Measurements from ENCODE around the gene TBC1D24. TPM values are rescaled to one million over a fixed set of nuclear protein-coding genes. Genes with fewer than 3 reads are reported as not detected.
A peak's percentile ranks its signal among the peaks of the same experiment; 100 is the strongest.

TBC1D24 gene
- 10 to 100 TPM in 2 of 4 donors, 1 to 10 TPM in 2; 5.9 to 16.1 (median 10.5) TPM for total RNA-seq
- 1 to 10 TPM in 2 of 3 donors, under 1 TPM in 1; 0.60 to 6.5 (median 1.4) TPM for polyA plus RNA-seq

DNA sequence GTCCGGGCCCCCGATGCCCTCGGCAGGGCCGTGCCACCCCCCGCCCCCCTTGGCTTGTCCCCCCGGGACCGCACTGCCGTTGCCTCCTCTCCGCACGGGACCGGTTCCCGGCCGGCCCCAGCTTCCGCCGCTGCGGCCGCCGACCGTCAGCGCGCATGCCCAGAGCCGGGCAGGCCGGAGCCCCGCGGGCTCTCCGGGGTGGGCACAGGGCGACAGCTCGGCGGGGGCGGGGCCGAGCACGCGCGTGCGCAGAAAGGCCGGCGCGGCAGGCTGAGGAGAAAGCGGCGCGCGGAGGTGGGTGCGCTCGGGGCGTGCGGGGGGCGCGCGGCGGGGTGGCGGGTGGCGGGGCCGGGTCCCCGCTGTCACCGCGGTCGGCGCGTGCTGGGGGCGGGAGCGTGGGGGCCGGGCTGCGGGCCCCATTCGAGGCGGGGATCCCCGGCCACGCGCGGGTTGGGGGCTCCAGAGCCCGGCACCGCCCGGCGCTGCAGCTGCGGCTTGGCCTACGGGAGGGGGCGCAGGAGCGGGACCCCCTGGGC lies at the start of gene TBC1D24:
TBC1D24 (plus strand) TSS at position 251 of the 536 bp plus-strand sequence. CDS start 21,022 bp downstream, outside the sequence.
- intact Hi-C loops (cut with DNase I) = loop anchor here (2.0 to 5.0 kb wide), 2 partner anchors 26 to 37 kb away; partner anchors contain the start of gene ATP6V0C
- TF ChIP-seq POLR2AphosphoS5 (IDR thresholded peaks at IDR 0.05) = peak; percentile 52 to 88 (median 80)
- TF ChIP-seq POLR2A (IDR thresholded peaks at IDR 0.05) = peak in 1 of 2 donors; percentile 20
- no peak for TF ChIP-seq EP300 (IDR thresholded peaks at IDR 0.05)
- TF ChIP-seq, protein P1, sequence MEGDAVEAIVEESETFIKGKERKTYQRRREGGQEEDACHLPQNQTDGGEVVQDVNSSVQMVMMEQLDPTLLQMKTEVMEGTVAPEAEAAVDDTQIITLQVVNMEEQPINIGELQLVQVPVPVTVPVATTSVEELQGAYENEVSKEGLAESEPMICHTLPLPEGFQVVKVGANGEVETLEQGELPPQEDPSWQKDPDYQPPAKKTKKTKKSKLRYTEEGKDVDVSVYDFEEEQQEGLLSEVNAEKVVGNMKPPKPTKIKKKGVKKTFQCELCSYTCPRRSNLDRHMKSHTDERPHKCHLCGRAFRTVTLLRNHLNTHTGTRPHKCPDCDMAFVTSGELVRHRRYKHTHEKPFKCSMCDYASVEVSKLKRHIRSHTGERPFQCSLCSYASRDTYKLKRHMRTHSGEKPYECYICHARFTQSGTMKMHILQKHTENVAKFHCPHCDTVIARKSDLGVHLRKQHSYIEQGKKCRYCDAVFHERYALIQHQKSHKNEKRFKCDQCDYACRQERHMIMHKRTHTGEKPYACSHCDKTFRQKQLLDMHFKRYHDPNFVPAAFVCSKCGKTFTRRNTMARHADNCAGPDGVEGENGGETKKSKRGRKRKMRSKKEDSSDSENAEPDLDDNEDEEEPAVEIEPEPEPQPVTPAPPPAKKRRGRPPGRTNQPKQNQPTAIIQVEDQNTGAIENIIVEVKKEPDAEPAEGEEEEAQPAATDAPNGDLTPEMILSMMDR (IDR thresholded peaks at IDR 0.05) = no peak
- no peaks in the 10 kb centered on the region for H3K36me3 ChIP-seq
- peak; percentile 92 for DNase-seq
- H3K4me3 ChIP-seq = peak within 1 kb of the TSS; percentile 60 to 88 (median 74)
- WGBS, 2 donors = 1% methylated on average over 77 of the region's 77 CpGs
- H3K27me3 ChIP-seq = peaks cover 25 to 37% (median 35%) of the 10 kb centered on the region in 3 donors
- H3K4me1 ChIP-seq = peaks cover 0 to 48% (median 39%) of the 10 kb centered on the region in 4 donors
- peak within 1 kb of the TSS; percentile 84 to 89 (median 88) for H3K27ac ChIP-seq
- no peaks in the 10 kb centered on the region for H3K9me3 ChIP-seq

GRCh38 chr16:2425825-2426430 lies 49.0 kb upstream of the TBC1D24 start:
- Histone ChIP-seq H3K4me3 (no peak overlapping the region), H3K27ac (no peak overlapping the region), H3K9me3 (no peaks in the 10 kb centered on the region), H3K36me3 (no peaks in the 10 kb centered on the region), H3K4me1 (peaks cover 0 to 18% (median 14%) of the 10 kb centered on the region in 4 donors), H3K27me3 (no peaks in the 10 kb centered on the region)
- 94 to 95% methylated on average over 13 of the region's 13 CpGs for WGBS, 2 donors
- DNase-seq = peak; percentile 50
- TF ChIP-seq, protein P1 (IDR thresholded peaks at IDR 0.05) = no peak
- TF ChIP-seq POLR2A (IDR thresholded peaks at IDR 0.05) (no peak), EP300 (IDR thresholded peaks at IDR 0.05) (no peak), POLR2AphosphoS5 (IDR thresholded peaks at IDR 0.05) (no peak)
- intact Hi-C loops (cut with DNase I) = loop anchor here (5.0 kb wide), 3 partner anchors 56 to 456 kb away; partner anchors contain the start of gene FLYWCH2

DNA sequence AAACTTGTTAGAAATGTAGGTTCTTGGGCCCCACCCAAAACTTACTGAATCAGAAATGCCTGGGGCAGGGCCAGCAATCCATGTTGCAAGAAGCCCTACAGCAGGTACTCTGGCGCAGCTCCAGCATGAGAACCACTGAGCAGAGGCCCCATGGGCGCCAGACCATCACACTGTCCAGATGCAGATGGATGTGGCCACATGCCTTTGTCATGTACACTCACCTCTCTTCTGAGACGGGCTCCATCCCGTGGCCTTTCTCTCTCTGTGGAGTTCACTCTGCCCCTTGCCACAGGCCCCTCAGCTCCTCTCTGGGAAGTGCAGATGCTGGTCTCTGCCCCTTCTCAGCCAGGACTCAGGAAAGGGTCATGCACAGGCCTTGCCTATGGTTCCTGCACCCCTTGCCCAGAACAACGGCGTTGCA lies 48.0 kb upstream of the TBC1D24 start:
- TF ChIP-seq POLR2A (IDR thresholded peaks at IDR 0.05) (no peak), EP300 (IDR thresholded peaks at IDR 0.05) (no peak), POLR2AphosphoS5 (IDR thresholded peaks at IDR 0.05) (no peak)
- TF ChIP-seq, protein P1 (IDR thresholded peaks at IDR 0.05) = no peak
- no peak overlapping the region for H3K4me3 ChIP-seq
- H3K27me3 ChIP-seq = no peaks in the 10 kb centered on the region
- WGBS, 2 donors = 95 to 96% methylated on average over 6 of the region's 6 CpGs
- peak; percentile 66 for DNase-seq
- H3K9me3 ChIP-seq = no peaks in the 10 kb centered on the region
- H3K4me1 ChIP-seq = peaks cover 0 to 18% (median 14%) of the 10 kb centered on the region in 4 donors
- no peak overlapping the region for H3K27ac ChIP-seq
- H3K36me3 ChIP-seq = no peaks in the 10 kb centered on the region
- intact Hi-C loops (cut with DNase I) = loop anchor here (5.0 kb wide), 3 partner anchors 55 to 455 kb away; partner anchors contain the start of gene FLYWCH2

GRCh38 chr16:2427526-2427925 lies 47.4 kb upstream of the TBC1D24 start:
- TF ChIP-seq POLR2A (IDR thresholded peaks at IDR 0.05) (no peak), POLR2AphosphoS5 (IDR thresholded peaks at IDR 0.05) (no peak), EP300 (IDR thresholded peaks at IDR 0.05) (no peak)
- TF ChIP-seq, protein P1 (IDR thresholded peaks at IDR 0.05) = no peak
- intact Hi-C loops (cut with DNase I) = loop anchor here (5.0 kb wide), 3 partner anchors 55 to 455 kb away; partner anchors contain the start of gene FLYWCH2
- H3K36me3 ChIP-seq = peaks cover 0 to 2% (median 0%) of the 10 kb centered on the region in 4 donors
- peak; percentile 42 for DNase-seq
- H3K27me3 ChIP-seq = no peaks in the 10 kb centered on the region
- 83 to 91% methylated on average over 4 of the region's 4 CpGs for WGBS, 2 donors
- no peaks in the 10 kb centered on the region for H3K9me3 ChIP-seq
- peaks cover 0 to 18% (median 14%) of the 10 kb centered on the region in 4 donors for H3K4me1 ChIP-seq
- H3K27ac ChIP-seq = no peak overlapping the region
- H3K4me3 ChIP-seq = no peak overlapping the region

Data from sigmoid colon (tissue), 7 donors.